Mesendoderm (in vitro differentiated cells): ENCODE measurements around the gene OR4X1.
"Not testable (repeated sequence)": the region's sequence is repeated elsewhere in the genome, so short reads cannot be mapped to it uniquely, and the experiment has no call there.

ENCODE experiments used
- DNase-seq: peaks from one replicate; pipeline ENCODE4 v3.0.0; 2013
- H2AK5ac ChIP-seq: 2 replicates; pipeline ENCODE4 v1.6.1; 2013; ENCODE audit warnings: low read length, inconsistent platforms
- H2BK120ac ChIP-seq: 2 replicates; pipeline ENCODE4 v1.6.1; 2013; ENCODE audit warnings: low read depth, mild to moderate bottlenecking, low read length, moderate library complexity, mixed read lengths
- H2BK15ac ChIP-seq: replicated peaks from 2 replicates; pipeline ENCODE4 v1.6.1; 2013; ENCODE audit warnings: low read depth, mild to moderate bottlenecking, moderate library complexity
- H2BK5ac ChIP-seq: 2 replicates; pipeline ENCODE4 v1.6.1; 2013; ENCODE audit warnings: low read length, inconsistent platforms
- H3K18ac ChIP-seq: 2 replicates; pipeline ENCODE4 v1.6.1; 2013; ENCODE audit warnings: mild to moderate bottlenecking, low read length, mixed read lengths
- H3K23ac ChIP-seq: one replicate; pipeline ENCODE4 v1.6.1; 2013; ENCODE audit warnings: low read length
- H3K27ac ChIP-seq: 2 replicates; pipeline ENCODE4 v1.5.1; 2013; ENCODE audit warnings: low read depth, mild to moderate bottlenecking, inconsistent platforms, low read length, moderate library complexity
- H3K27me3 ChIP-seq: 2 replicates; pipeline ENCODE4 v1.6.1; 2013; ENCODE audit warnings: low read length, control low read depth, mild to moderate bottlenecking, inconsistent platforms; ENCODE audit not compliant: insufficient read depth, poor library complexity
- H3K36me3 ChIP-seq: 2 replicates; pipeline ENCODE4 v1.6.1; 2013; ENCODE audit warnings: low read length, inconsistent platforms; ENCODE audit not compliant: control insufficient read depth, insufficient read depth
- H3K4ac ChIP-seq: one replicate; pipeline ENCODE4 v1.6.1; 2013; ENCODE audit warnings: low read depth, mild to moderate bottlenecking, low read length, moderate library complexity
- H3K4me1 ChIP-seq: 2 replicates; pipeline ENCODE4 v1.6.1; 2013; ENCODE audit warnings: low read depth, low read length, inconsistent platforms; ENCODE audit not compliant: control insufficient read depth
- H3K4me2 ChIP-seq: 2 replicates; pipeline ENCODE4 v1.6.1; 2013; ENCODE audit warnings: low read length
- H3K4me3 ChIP-seq: 2 replicates; pipeline ENCODE4 v1.5.1; 2013; ENCODE audit warnings: mild to moderate bottlenecking, low read length
- H3K56ac ChIP-seq: one replicate; pipeline ENCODE4 v1.6.1; 2013; ENCODE audit warnings: low read length
- H3K79me1 ChIP-seq: 2 replicates; pipeline ENCODE4 v1.6.1; 2013; ENCODE audit warnings: low read length, inconsistent platforms
- H3K79me2 ChIP-seq: 2 replicates; pipeline ENCODE4 v1.6.1; 2013; ENCODE audit warnings: mild to moderate bottlenecking, low read length; ENCODE audit not compliant: control insufficient read depth, insufficient read depth
- H3K9ac ChIP-seq: 2 replicates; pipeline ENCODE4 v1.6.1; 2013; ENCODE audit warnings: low read length, inconsistent platforms
- H4K5ac ChIP-seq: one replicate; pipeline ENCODE4 v1.6.1; 2013; ENCODE audit warnings: low read length
- H4K8ac ChIP-seq: one replicate; pipeline ENCODE4 v1.6.1; 2013; ENCODE audit warnings: low read depth, mild to moderate bottlenecking, control low read depth, low read length, moderate library complexity
- WGBS: extraction: QIAGEN DNeasy Blood & Tissue Kit; methylation state at CpG from one replicate; pipeline ENCODE4 v1.1.7; 2013; ENCODE audit warnings: low lambda C conversion rate, missing lambda C conversion rate; ENCODE audit not compliant: insufficient coverage; ENCODE audit errors: extremely low coverage; 5-methylcytosine and 5-hydroxymethylcytosine counted together

Gene OR4X1

DNA sequence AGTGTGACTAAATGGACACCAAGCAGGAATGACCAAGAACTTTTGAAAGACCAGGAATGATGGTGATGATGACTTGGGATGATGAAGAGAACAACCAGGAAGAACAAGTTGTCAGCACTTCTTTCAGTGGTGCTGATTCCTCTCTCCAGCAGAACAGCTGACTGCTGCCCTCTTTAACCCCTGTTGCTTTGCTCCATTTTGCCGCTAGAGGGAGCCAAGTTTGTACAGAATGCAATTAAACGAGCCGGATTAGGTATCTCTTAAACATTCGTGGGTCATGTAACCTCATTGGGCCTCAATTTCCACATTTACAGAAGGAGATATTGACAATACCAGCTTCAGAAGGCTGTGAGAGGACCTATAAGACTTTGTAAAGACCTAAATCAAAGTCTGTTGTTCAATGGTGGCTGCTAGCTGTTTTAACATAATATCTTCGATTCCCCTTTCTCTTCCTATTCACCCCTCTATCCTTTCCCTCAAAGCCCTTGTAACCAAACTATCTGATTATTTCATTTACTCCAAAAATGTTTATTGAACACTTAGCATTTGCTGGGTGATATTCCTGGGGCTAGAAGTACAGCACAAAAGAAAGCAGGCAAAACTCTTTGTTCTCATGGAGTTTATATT is 44.2 kb downstream of the OR4X1 start:
- H4K5ac ChIP-seq, result no peak overlapping the region
- no peak overlapping the region for H3K4me3 ChIP-seq
- H2BK15ac ChIP-seq, result no peak overlapping the region
- H3K4me2 ChIP-seq, result no peak overlapping the region
- no peaks in the 10 kb centered on the region for H3K79me2 ChIP-seq
- H3K9ac ChIP-seq, result no peak overlapping the region
- peak; percentile 57 for DNase-seq
- H2BK120ac ChIP-seq, result no peak overlapping the region
- no peaks in the 10 kb centered on the region for H3K27me3 ChIP-seq
- no peak overlapping the region for H3K4ac ChIP-seq
- no peak overlapping the region for H4K8ac ChIP-seq
- 100% methylated on average over 1 of the region's 5 CpGs for WGBS
- H3K36me3 ChIP-seq, result no peaks in the 10 kb centered on the region
- H3K18ac ChIP-seq, result no peak overlapping the region
- no peak overlapping the region for H2AK5ac ChIP-seq
- no peak overlapping the region for H3K27ac ChIP-seq
- H3K56ac ChIP-seq, result no peak overlapping the region
- H3K79me1 ChIP-seq, result no peaks in the 10 kb centered on the region
- H3K23ac ChIP-seq, result no peak overlapping the region
- no peak overlapping the region for H2BK5ac ChIP-seq
- H3K4me1 ChIP-seq, result no peaks in the 10 kb centered on the region

DNA sequence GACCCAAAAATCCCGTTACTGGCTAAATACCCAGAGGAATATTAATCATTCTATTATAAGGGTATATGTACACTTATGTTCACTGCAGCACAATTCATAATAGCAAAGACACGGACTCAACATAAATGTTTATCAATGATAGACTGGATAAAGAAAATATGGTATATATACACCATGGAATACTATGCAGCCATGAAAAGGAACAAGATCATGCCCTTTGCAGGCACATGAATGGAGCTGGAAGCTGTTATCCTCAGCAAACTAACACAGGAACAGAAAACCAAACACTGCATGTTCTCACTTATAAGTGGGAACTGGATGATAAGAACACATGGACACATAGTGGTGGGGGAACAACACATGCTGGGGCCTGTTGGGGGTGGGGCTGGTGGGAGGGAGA is 49.9 kb downstream of the OR4X1 start:
- DNase-seq, H4K5ac ChIP-seq, H3K9ac ChIP-seq, H3K4ac ChIP-seq, H2BK5ac ChIP-seq, H3K23ac ChIP-seq, H3K36me3 ChIP-seq, H3K18ac ChIP-seq, H2AK5ac ChIP-seq, H3K4me1 ChIP-seq, H3K79me2 ChIP-seq, H3K79me1 ChIP-seq, H3K56ac ChIP-seq, H2BK15ac ChIP-seq, H3K4me3 ChIP-seq, H3K27me3 ChIP-seq, H4K8ac ChIP-seq, H3K27ac ChIP-seq, H3K4me2 ChIP-seq, H2BK120ac ChIP-seq: not testable (repeated sequence)
- no CpG with 5 or more reads among the region's 2 CpGs for WGBS
